BE2C (cell line): ENCODE measurements around the gene LYSMD2.
A peak's percentile ranks its signal among the peaks of the same experiment; 100 is the strongest.

ENCODE experiments used
- DNase-seq: peaks from one replicate; pipeline ENCODE4 v3.0.0-alpha.2; 2020
- H3K27me3 ChIP-seq: fragments of 250-450 bp; sonication (Bioruptor Pico); 2 replicates; pipeline ENCODE4 v1.5.1; 2020; ENCODE audit warnings: mild to moderate bottlenecking
- H3K36me3 ChIP-seq: fragments of 250-450 bp; sonication (Bioruptor Pico); 2 replicates; pipeline ENCODE4 v1.5.1; 2020; ENCODE audit warnings: mild to moderate bottlenecking
- H3K4me1 ChIP-seq: fragments of 250-450 bp; sonication (Bioruptor Pico); 2 replicates; pipeline ENCODE4 v1.5.1; 2020
- H3K4me3 ChIP-seq: 2 replicates; pipeline ENCODE4 v1.5.1; 2011; ENCODE audit warnings: low read depth, low read length
- H3K9me3 ChIP-seq: fragments of 250-450 bp; sonication (Bioruptor Pico); 2 replicates; pipeline ENCODE4 v1.5.1; 2020
- TF ChIP-seq, protein P1 (sequence below): IDR thresholded peaks from 2 replicates; pipeline ENCODE4 v1.5.1; 2012; ENCODE audit warnings: mild to moderate bottlenecking, low read depth, low read length

The LYSMD2 gene

DNA sequence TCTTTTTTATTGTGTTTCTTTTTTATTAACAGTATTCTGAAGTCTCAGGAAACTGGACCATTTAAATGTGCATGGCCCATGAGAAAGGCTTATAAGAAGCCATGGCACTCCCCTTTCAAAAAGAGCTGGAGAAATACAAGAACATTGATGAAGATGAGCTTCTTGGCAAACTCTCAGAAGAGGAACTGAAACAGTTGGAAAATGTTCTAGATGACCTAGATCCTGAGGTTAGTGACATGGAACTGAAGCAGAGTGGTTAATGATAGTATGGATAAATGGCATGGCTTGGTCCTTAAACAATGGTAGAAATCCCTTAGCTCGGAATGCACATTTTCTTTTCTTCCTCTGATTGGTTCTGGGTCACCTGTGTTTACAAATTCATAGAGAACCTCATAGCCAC lies 28.9 kb upstream of the LYSMD2 start:
- H3K36me3 ChIP-seq = peaks cover 35% of the 10 kb centered on the region

DNA sequence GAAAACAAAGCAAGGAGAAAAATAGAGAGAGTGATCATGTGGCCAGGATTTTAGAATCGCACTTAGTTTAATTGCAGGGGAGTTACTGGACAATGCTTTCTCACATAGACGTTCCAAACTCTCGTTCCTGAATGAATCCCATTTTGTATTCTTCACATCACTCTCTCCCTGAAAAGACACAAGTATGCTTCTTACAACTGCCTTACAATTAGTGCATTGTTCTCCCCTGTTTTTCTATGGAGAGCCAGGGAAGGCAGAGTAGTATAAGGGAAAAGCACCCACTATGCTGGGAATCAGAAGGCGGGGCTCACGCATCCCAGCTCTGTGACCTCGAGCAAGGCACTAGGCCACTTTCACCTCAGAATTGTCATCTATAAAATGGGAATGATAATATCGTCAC lies 28.3 kb upstream of the LYSMD2 start:
- peaks cover 29% of the 10 kb centered on the region for H3K36me3 ChIP-seq
- DNase-seq = no peak
- H3K9me3 ChIP-seq = no peaks in the 10 kb centered on the region
- H3K4me3 ChIP-seq = no peak overlapping the region
- TF ChIP-seq, protein P1, sequence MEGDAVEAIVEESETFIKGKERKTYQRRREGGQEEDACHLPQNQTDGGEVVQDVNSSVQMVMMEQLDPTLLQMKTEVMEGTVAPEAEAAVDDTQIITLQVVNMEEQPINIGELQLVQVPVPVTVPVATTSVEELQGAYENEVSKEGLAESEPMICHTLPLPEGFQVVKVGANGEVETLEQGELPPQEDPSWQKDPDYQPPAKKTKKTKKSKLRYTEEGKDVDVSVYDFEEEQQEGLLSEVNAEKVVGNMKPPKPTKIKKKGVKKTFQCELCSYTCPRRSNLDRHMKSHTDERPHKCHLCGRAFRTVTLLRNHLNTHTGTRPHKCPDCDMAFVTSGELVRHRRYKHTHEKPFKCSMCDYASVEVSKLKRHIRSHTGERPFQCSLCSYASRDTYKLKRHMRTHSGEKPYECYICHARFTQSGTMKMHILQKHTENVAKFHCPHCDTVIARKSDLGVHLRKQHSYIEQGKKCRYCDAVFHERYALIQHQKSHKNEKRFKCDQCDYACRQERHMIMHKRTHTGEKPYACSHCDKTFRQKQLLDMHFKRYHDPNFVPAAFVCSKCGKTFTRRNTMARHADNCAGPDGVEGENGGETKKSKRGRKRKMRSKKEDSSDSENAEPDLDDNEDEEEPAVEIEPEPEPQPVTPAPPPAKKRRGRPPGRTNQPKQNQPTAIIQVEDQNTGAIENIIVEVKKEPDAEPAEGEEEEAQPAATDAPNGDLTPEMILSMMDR = no peak
- peaks cover 4% of the 10 kb centered on the region for H3K4me1 ChIP-seq
- H3K27me3 ChIP-seq = no peaks in the 10 kb centered on the region

More for the DNA sequence above, 28.9 kb upstream of the LYSMD2 start:
- Histone ChIP-seq H3K27me3 (no peaks in the 10 kb centered on the region), H3K9me3 (no peaks in the 10 kb centered on the region), H3K4me1 (no peaks in the 10 kb centered on the region; the same call in 1 of the 2 replicates), H3K4me3 (no peak overlapping the region)
- no peak for DNase-seq
- TF ChIP-seq, protein P1 = no peak

DNA sequence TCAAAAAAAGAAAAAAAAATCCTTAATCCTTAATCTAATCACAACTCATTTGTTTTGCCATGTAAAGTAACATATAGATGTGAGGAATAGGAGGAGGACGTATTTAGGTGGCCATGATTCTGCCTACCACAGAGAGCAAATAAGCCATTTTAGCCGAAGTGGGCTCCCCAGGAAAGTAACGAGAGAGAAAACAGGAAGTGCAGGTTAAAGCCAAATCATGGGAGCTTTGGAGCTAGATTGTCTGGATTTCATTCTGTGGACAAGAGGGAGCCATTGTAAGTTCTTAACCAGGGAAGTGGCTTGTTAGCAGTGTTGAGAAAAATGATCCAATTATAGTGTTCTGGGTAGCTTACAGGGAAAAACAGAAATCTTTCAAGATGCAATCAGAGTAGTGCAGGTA lies 23.4 kb upstream of the LYSMD2 start:
- Histone ChIP-seq H3K4me1 (peaks cover 29% of the 10 kb centered on the region), H3K4me3 (no peak overlapping the region), H3K9me3 (no peaks in the 10 kb centered on the region), H3K36me3 (no peaks in the 10 kb centered on the region; the same call in 1 of the 2 replicates), H3K27me3 (no peaks in the 10 kb centered on the region)
- TF ChIP-seq, protein P1 = no peak
- no peak for DNase-seq

DNA sequence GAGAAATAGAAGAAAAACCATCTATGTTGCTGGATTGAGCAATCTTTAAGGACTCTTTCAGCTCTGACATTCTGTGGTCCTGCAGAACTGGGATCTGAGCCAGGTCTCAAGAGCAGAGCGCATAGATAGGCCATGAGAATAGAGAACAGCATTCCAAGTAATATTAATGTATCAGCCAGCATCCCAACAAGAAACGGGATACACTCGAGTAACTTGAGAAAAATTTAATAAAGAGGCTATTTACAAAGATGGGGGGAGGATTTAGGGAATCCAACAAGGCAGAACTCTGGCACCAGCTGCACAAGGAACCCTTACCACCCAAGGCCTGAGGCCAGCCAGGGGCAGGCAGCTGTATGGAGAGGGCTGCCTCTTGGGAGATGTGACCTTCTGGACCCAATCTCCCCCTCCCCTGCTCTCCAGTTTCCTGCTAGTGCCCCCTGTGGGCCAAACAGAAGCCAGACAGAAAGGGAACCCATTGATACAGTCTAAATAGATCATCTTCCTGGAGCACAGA lies 22.2 kb upstream of the LYSMD2 start:
- H3K27me3 ChIP-seq = no peaks in the 10 kb centered on the region
- peak; percentile 81 for DNase-seq
- no peaks in the 10 kb centered on the region; the same call in 1 of the 2 replicates for H3K36me3 ChIP-seq
- H3K4me1 ChIP-seq = peaks cover 29% of the 10 kb centered on the region
- TF ChIP-seq, protein P1 = peak; percentile 80
- no peaks in the 10 kb centered on the region for H3K9me3 ChIP-seq
- H3K4me3 ChIP-seq = no peak overlapping the region

GRCh38 chr15:51758645-51759044 lies 21.2 kb upstream of the LYSMD2 start:
- no peaks in the 10 kb centered on the region; the same call in 1 of the 2 replicates for H3K36me3 ChIP-seq
- H3K4me1 ChIP-seq = peaks cover 29% of the 10 kb centered on the region
- H3K4me3 ChIP-seq = peak overlapping the region; percentile 34
- no peaks in the 10 kb centered on the region for H3K9me3 ChIP-seq
- no peaks in the 10 kb centered on the region for H3K27me3 ChIP-seq
- TF ChIP-seq, protein P1 = no peak
- DNase-seq = peak; percentile 90

DNA sequence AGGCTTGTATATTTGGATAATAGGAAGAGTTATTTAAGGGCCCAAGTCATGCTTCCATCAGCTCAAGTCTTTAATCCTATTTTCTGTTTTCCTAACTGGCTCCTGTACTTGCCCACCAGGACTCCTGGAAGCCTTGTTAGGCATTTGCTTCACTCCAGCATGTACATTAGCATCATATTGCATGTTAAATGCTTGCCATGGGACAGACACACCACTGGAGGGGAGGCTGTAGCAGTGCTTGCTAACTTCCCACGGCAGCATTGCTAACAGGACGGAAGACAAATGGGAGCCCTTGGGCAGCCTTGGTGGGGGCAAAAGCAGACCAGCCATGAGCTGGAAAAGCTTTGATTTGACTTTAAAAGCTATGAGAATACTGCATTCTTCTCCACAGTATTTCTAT lies 20.0 kb upstream of the LYSMD2 start:
- H3K9me3 ChIP-seq = no peaks in the 10 kb centered on the region
- H3K27me3 ChIP-seq = no peaks in the 10 kb centered on the region
- DNase-seq = peak; percentile 42
- peaks cover 29% of the 10 kb centered on the region for H3K4me1 ChIP-seq
- no peaks in the 10 kb centered on the region; the same call in 1 of the 2 replicates for H3K36me3 ChIP-seq
- TF ChIP-seq, protein P1 = peak; percentile 25; the same call in 1 of the 2 replicates
- no peak overlapping the region for H3K4me3 ChIP-seq
